Liver (tissue), 9 donors: ENCODE measurements around the gene MATN4. TPM values are rescaled to one million over a fixed set of nuclear protein-coding genes. Genes with fewer than 3 reads are reported as not detected.

Experiments
- DNase-seq: peaks from one replicate; pipeline ENCODE4 v3.0.0-alpha.2; 2017; ENCODE audit warnings: low spot score
- H3K27ac ChIP-seq, 2 donors: one replicate each; pipeline ENCODE4 v1.7.0; 2013; ENCODE audit warnings: inconsistent platforms in 2 of 2, low read length in 2 of 2, control low read depth in 1 of 2, low read depth in 1 of 2, mild to moderate bottlenecking in 1 of 2
- H3K27me3 ChIP-seq, 4 donors: one replicate each; pipeline versions ENCODE4 v1.6.1 to v1.7.0; 2013; ENCODE audit warnings: low read length in 3 of 4, inconsistent platforms in 1 of 4, mild to moderate bottlenecking in 1 of 4, moderate library complexity in 1 of 4; ENCODE audit not compliant: control insufficient read depth in 4 of 4, insufficient read depth in 4 of 4
- H3K36me3 ChIP-seq, 4 donors: one replicate each; pipeline versions ENCODE4 v1.6.1 to v1.7.0; 2013; ENCODE audit warnings: low read length in 3 of 4, mild to moderate bottlenecking in 3 of 4, low read depth in 1 of 4, moderate library complexity in 1 of 4; ENCODE audit not compliant: control insufficient read depth in 4 of 4, insufficient read depth in 3 of 4
- H3K4me1 ChIP-seq, 4 donors: one replicate each; pipeline versions ENCODE4 v1.6.1 to v1.7.0; 2013; ENCODE audit warnings: low read length in 3 of 4, mild to moderate bottlenecking in 3 of 4, moderate library complexity in 1 of 4; ENCODE audit not compliant: control insufficient read depth in 4 of 4, insufficient read depth in 4 of 4
- H3K4me3 ChIP-seq, 3 donors: one replicate each; pipeline versions ENCODE4 v1.6.1 to v1.7.0; 2013; ENCODE audit warnings: low read length in 3 of 3, control low read depth in 1 of 3, low read depth in 1 of 3, mild to moderate bottlenecking in 1 of 3
- H3K9ac ChIP-seq, 2 donors: one replicate each; pipeline ENCODE4 v1.7.0; 2013; ENCODE audit warnings: low read length in 2 of 2, mild to moderate bottlenecking in 2 of 2, moderate library complexity in 2 of 2, control low read depth in 1 of 2, low read depth in 1 of 2
- H3K9me3 ChIP-seq, 4 donors: one replicate each; pipeline versions ENCODE4 v1.6.1 to v1.7.0; 2013; ENCODE audit warnings: low read length in 3 of 4; ENCODE audit not compliant: control insufficient read depth in 4 of 4
- ATF3 ChIP-seq: IDR thresholded peaks from 2 replicates; pipeline ENCODE4 v1.6.1; 2016; ENCODE audit warnings: antibody characterized with exemption
- CTCF ChIP-seq: fragments of 150-350 bp; IDR thresholded peaks from 2 replicates; pipeline ENCODE4 v1.5.1; 2017; ENCODE audit warnings: improper control_type of control experiment, low read depth, low read length; ENCODE audit not compliant: missing input control
- EGR1 ChIP-seq, 2 donors: IDR thresholded peaks; 2 replicates each; pipeline ENCODE4 v1.6.1; 2016 to 2018; ENCODE audit warnings: antibody characterized with exemption in 2 of 2, low read depth in 2 of 2
- FOXA1 ChIP-seq: IDR thresholded peaks from 2 replicates; pipeline ENCODE4 v1.6.1; 2016; ENCODE audit warnings: antibody characterized with exemption
- FOXA2 ChIP-seq: IDR thresholded peaks from 2 replicates; pipeline ENCODE4 v1.6.1; 2016; ENCODE audit warnings: antibody characterized with exemption
- GABPA ChIP-seq, 2 donors: IDR thresholded peaks in 1 of 2; conservative IDR thresholded peaks in 1 of 2; 2 replicates each; pipeline ENCODE4 v1.6.1; 2016; ENCODE audit warnings: antibody characterized with exemption in 2 of 2, mild to moderate bottlenecking in 1 of 2, moderate library complexity in 1 of 2
- HNF4A ChIP-seq, 2 donors: conservative IDR thresholded peaks; 2 replicates each; pipeline ENCODE4 v1.6.1; 2016; ENCODE audit warnings: antibody characterized with exemption in 2 of 2, mild to moderate bottlenecking in 2 of 2
- HNF4G ChIP-seq: IDR thresholded peaks from 2 replicates; pipeline ENCODE4 v1.6.1; 2016; ENCODE audit warnings: antibody characterized with exemption
- JUND ChIP-seq, 2 donors: IDR thresholded peaks; 2 replicates each; pipeline ENCODE4 v1.6.1; 2016; ENCODE audit warnings: antibody characterized with exemption in 2 of 2
- MAX ChIP-seq: IDR thresholded peaks from 2 replicates; pipeline ENCODE4 v1.6.1; 2016; ENCODE audit warnings: antibody characterized with exemption
- NR2F2 ChIP-seq: IDR thresholded peaks from 2 replicates; pipeline ENCODE4 v1.6.1; 2016; ENCODE audit warnings: antibody characterized with exemption
- RAD21 ChIP-seq, 2 donors: IDR thresholded peaks; 2 replicates each; pipeline ENCODE4 v1.6.1; 2016; ENCODE audit warnings: antibody characterized with exemption in 2 of 2, mild to moderate bottlenecking in 2 of 2
- RXRA ChIP-seq, 2 donors: IDR thresholded peaks; 2 replicates each; pipeline ENCODE4 v1.6.1; 2017 to 2018; ENCODE audit warnings: antibody characterized with exemption in 2 of 2, mild to moderate bottlenecking in 1 of 2
- SP1 ChIP-seq: IDR thresholded peaks from 2 replicates; pipeline ENCODE4 v1.6.1; 2018; ENCODE audit warnings: antibody characterized with exemption, mild to moderate bottlenecking
- TAF1 ChIP-seq: conservative IDR thresholded peaks from 2 replicates; pipeline ENCODE4 v1.6.1; 2016; ENCODE audit warnings: antibody characterized with exemption, mild to moderate bottlenecking
- YY1 ChIP-seq: IDR thresholded peaks from 2 replicates; pipeline ENCODE4 v1.6.1; 2016; ENCODE audit warnings: antibody characterized with exemption, mild to moderate bottlenecking
- ZBTB33 ChIP-seq: IDR thresholded peaks from 2 replicates; pipeline ENCODE4 v1.6.1; 2016; ENCODE audit warnings: antibody characterized with exemption
- WGBS: extraction: QIAGEN DNeasy Blood & Tissue Kit; methylation state at CpG from one replicate; pipeline ENCODE4 v1.1.7; 2013; 5-methylcytosine and 5-hydroxymethylcytosine counted together
- polyA plus RNA-seq, 2 donors: library from polyadenylated mRNA; stranded (reverse) in 1 of 2; unstranded in 1 of 2; fragments of 200-250 nt in 1 of 2; fragments of >200 nt in 1 of 2; fragmentation: Nextera tagmentation in 1 of 2; extraction: Ambion mirVana in 1 of 2; gene quantifications; one replicate each; pipeline versions ENCODE4 v1.2.1 to v1.2.3, GENCODE V29; 2013 to 2015
- total RNA-seq, 2 donors: library from RNA; depleted of rRNA; stranded (reverse); fragments of >200 nt; gene quantifications; one replicate each; pipeline ENCODE4 v1.2.3, GENCODE V29; 2014
- TF ChIP-seq, protein P1 (sequence below): IDR thresholded peaks from 2 replicates; pipeline ENCODE4 v1.6.1; 2016; ENCODE audit warnings: antibody characterized with exemption, mild to moderate bottlenecking
- donor health status: healthy.
- donor health status: healthy.
- donor health status: healthy.
- donor health status: healthy.
- donor health status: healthy.

The MATN4 gene
- total and polyA plus RNA-seq, 4 donors = 0.05 TPM; not detected in 3

GRCh38 chr20:45257161-45257560 lies 50.9 kb downstream of the MATN4 start:
- Histone ChIP-seq H3K27ac (no peak overlapping the region), H3K27me3 (no peaks in the 10 kb centered on the region), H3K4me1 (peaks cover 2 to 33% (median 17%) of the 10 kb centered on the region in 4 donors), H3K4me3 (no peak overlapping the region), H3K9me3 (no peaks in the 10 kb centered on the region), H3K9ac (no peak overlapping the region), H3K36me3 (no peaks in the 10 kb centered on the region)
- TF ChIP-seq RAD21 (IDR thresholded peaks at IDR 0.05) (no peak), RXRA (IDR thresholded peaks at IDR 0.05) (no peak), GABPA (IDR thresholded peaks at IDR 0.05 in 1 of 2, conservative IDR thresholded peaks at IDR 0.05 in 1 of 2) (no peak), CTCF (no peak), ZBTB33 (no peak), EGR1 (IDR thresholded peaks at IDR 0.05; ENCODE audit: low read depth in 2 of 2) (no peak), MAX (no peak), HNF4G (no peak), HNF4A (conservative IDR thresholded peaks at IDR 0.05) (no peak), SP1 (no peak), FOXA2 (no peak), FOXA1 (no peak), TAF1 (no peak), ATF3 (no peak), NR2F2 (no peak), YY1 (no peak), JUND (IDR thresholded peaks at IDR 0.05) (no peak)
- TF ChIP-seq, protein P1, sequence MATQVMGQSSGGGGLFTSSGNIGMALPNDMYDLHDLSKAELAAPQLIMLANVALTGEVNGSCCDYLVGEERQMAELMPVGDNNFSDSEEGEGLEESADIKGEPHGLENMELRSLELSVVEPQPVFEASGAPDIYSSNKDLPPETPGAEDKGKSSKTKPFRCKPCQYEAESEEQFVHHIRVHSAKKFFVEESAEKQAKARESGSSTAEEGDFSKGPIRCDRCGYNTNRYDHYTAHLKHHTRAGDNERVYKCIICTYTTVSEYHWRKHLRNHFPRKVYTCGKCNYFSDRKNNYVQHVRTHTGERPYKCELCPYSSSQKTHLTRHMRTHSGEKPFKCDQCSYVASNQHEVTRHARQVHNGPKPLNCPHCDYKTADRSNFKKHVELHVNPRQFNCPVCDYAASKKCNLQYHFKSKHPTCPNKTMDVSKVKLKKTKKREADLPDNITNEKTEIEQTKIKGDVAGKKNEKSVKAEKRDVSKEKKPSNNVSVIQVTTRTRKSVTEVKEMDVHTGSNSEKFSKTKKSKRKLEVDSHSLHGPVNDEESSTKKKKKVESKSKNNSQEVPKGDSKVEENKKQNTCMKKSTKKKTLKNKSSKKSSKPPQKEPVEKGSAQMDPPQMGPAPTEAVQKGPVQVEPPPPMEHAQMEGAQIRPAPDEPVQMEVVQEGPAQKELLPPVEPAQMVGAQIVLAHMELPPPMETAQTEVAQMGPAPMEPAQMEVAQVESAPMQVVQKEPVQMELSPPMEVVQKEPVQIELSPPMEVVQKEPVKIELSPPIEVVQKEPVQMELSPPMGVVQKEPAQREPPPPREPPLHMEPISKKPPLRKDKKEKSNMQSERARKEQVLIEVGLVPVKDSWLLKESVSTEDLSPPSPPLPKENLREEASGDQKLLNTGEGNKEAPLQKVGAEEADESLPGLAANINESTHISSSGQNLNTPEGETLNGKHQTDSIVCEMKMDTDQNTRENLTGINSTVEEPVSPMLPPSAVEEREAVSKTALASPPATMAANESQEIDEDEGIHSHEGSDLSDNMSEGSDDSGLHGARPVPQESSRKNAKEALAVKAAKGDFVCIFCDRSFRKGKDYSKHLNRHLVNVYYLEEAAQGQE = no peak
- no peak for DNase-seq
- 79% methylated on average over 3 of the region's 3 CpGs for WGBS
